Measurements from ENCODE around the gene CENPP.
"Not testable (repeated sequence)": the region's sequence is repeated elsewhere in the genome, so short reads cannot be mapped to it uniquely, and the experiment has no call there.

CENPP gene

DNA sequence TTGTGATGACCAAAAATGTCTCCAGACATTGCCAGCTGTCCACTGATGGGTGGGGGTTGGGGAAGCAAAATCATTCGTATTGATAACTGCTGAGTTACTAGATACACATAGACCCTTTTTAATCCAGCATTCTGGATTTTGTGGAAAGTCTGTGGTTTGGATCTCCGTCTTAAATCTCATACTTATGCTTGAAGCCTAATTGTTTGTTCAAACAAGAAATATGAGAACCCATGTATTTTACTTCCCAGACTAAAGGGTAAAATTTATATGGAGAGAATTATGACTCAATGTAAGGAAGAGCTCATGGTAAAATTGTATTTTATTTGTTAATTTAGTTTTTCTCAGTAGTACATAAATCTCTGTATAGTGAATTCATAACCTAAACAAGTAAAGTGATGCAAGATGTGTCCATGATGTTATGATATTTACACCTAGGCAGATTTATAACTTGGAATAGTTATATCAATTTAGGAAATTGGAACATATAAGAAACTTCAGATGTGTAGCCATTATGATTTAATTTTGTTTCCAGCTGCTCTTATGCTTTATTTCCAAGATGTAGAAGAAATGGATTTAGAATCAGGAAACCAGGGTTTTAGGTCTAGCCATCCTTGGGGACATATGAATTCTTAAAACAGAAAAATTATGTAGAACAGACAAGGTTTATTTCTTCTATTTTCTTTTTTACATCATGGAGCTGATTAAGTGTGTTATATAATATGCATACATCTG, 83.2 kb downstream of the CENPP start:
- Histone ChIP-seq H3K27me3 (ENCODE audit: control insufficient read depth, insufficient read depth, low read length) (no peaks in the 10 kb centered on the region), H3K4me1 (ENCODE audit: control insufficient read depth, insufficient read depth, low read length) (no peaks in the 10 kb centered on the region), H3K9ac (ENCODE audit: low read depth, low read length) (no peak overlapping the region), H3K9me3 (ENCODE audit: control insufficient read depth, insufficient read depth, low read length) (no peaks in the 10 kb centered on the region), H3K36me3 (ENCODE audit: control insufficient read depth, insufficient read depth, low read length) (no peaks in the 10 kb centered on the region), H3K4me3 (ENCODE audit: low read depth, low read length) (no peak overlapping the region)

DNA sequence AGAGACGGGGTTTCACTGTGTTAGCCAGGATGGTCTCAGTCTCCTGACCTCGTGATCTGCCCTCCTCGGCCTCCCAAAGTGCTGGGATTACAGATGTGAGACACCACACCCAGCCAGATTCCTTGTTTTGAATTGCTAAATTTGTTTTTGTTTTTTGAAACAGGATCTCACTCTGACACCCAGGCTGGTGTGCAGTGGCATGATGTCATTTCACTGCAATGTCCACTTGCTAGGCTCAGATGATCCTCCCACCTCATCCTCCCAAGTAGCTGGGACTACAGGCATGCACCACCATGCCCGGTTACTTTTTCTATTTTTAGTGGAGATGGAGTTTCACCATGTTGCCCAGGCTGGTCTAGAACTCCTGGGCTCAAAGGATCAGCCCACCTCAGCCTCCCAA, 85.4 kb downstream of the CENPP start:
- H3K4me3 ChIP-seq (ENCODE audit: low read depth, low read length); H3K9me3 ChIP-seq (ENCODE audit: control insufficient read depth, insufficient read depth, low read length); H3K9ac ChIP-seq (ENCODE audit: low read depth, low read length); H3K27me3 ChIP-seq (ENCODE audit: control insufficient read depth, insufficient read depth, low read length); H3K36me3 ChIP-seq (ENCODE audit: control insufficient read depth, insufficient read depth, low read length); H3K4me1 ChIP-seq (ENCODE audit: control insufficient read depth, insufficient read depth, low read length): not testable (repeated sequence)

DNA sequence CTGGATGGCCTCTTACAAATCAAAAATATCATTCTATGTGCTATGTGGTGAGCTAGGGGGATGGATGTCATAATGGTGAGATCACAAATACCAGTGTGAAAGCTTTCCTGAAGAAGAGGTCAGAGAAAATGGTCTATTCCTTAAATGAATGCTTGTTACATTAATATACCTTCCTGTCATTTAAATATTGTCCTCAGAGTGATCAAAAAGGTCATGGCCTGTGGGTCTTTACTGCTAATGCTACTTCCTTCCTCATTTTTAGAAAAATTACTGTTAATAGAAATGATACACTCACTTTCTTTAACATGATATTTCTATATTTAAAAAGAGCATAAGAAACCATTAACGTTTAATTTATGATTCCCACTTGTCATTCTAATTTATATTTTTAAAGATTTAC, 88.8 kb downstream of the CENPP start:
- H3K4me1 ChIP-seq (ENCODE audit: control insufficient read depth, insufficient read depth, low read length): no peaks in the 10 kb centered on the region
- no peaks in the 10 kb centered on the region for H3K27me3 ChIP-seq (ENCODE audit: control insufficient read depth, insufficient read depth, low read length)
- no peaks in the 10 kb centered on the region for H3K36me3 ChIP-seq (ENCODE audit: control insufficient read depth, insufficient read depth, low read length)
- H3K9ac ChIP-seq (ENCODE audit: low read depth, low read length): no peak overlapping the region
- no peaks in the 10 kb centered on the region for H3K9me3 ChIP-seq (ENCODE audit: control insufficient read depth, insufficient read depth, low read length)
- H3K4me3 ChIP-seq (ENCODE audit: low read depth, low read length): no peak overlapping the region

DNA sequence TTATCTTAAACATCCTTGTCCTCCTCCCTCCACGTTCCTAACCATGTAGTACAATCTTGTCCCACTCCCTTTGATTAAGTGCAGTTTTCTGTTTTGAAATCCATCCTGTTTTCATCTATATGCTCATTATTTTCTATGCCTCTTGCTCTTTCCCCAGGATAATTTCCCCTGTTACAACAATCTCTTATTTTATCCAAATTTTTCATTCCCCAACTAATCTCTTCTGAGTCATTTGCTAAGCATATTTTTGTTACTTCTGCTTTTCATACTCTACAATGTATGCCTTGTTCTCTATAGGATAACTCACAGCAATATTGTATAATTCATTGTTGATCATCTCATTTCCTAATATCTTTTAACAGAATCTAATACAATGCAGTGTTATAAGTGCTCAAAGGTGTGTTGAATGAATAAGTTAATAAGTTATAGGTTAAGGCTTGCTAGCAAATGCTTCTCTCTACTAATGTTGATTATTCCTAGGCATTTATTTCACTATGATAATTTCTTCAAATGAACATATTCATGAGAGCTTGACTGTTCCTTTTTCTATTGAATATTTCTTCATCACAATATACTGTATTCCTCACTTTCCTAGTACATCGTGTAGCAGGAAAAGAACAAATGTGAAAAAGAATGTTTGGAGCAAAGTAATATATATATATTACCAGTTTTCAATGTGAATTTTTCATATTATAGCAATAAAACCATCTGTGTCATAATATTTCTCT, 97.0 kb downstream of the CENPP start:
- no peak overlapping the region for H3K9ac ChIP-seq (ENCODE audit: low read depth, low read length)
- H3K36me3 ChIP-seq (ENCODE audit: control insufficient read depth, insufficient read depth, low read length): no peaks in the 10 kb centered on the region
- H3K4me1 ChIP-seq (ENCODE audit: control insufficient read depth, insufficient read depth, low read length): no peaks in the 10 kb centered on the region
- no peaks in the 10 kb centered on the region for H3K27me3 ChIP-seq (ENCODE audit: control insufficient read depth, insufficient read depth, low read length)
- no peaks in the 10 kb centered on the region for H3K9me3 ChIP-seq (ENCODE audit: control insufficient read depth, insufficient read depth, low read length)
- H3K4me3 ChIP-seq (ENCODE audit: low read depth, low read length): no peak overlapping the region

DNA sequence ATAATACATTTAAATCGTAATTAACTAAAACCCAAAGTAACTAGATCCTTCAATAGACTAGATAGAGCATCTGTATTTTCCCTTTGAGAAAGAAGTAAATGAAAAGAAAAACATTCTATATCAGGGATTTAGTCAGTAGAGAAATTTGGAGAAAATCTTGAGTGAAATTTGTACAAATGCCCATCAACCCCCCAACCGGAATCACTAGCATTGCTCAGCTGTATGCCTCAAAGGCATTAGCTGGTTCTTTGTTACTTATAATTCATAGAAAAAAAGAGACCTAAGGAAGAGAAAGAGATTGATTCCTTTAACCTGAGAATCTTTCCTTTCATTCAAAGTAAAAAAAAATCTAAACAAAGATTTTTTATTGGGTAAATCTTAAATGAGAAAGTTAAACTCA, 97.9 kb downstream of the CENPP start:
- H3K9me3 ChIP-seq (ENCODE audit: control insufficient read depth, insufficient read depth, low read length): no peaks in the 10 kb centered on the region
- no peak overlapping the region for H3K4me3 ChIP-seq (ENCODE audit: low read depth, low read length)
- no peaks in the 10 kb centered on the region for H3K36me3 ChIP-seq (ENCODE audit: control insufficient read depth, insufficient read depth, low read length)
- H3K9ac ChIP-seq (ENCODE audit: low read depth, low read length): no peak overlapping the region
- H3K4me1 ChIP-seq (ENCODE audit: control insufficient read depth, insufficient read depth, low read length): no peaks in the 10 kb centered on the region
- H3K27me3 ChIP-seq (ENCODE audit: control insufficient read depth, insufficient read depth, low read length): no peaks in the 10 kb centered on the region

DNA sequence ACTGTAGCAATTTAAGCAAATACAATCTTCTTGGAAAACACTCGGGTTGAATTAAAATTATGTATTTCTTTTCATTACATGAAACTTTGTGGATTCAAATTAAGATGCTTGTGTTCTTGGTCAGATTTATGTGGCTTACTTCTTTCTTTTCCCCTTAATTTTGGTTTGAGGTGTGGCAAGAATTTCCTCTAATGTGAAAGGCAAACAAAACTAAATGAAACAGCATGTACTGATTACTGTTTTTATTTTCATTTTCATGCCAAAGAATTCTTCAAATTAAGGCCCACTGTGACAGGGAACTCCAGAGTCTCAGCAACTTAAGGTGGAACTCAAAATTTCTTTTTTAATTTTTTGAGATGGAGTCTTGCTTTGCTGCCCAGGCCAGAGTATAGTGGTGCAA, 98.6 kb downstream of the CENPP start, which contains the start of gene OMD:
OMD (minus strand) TSS at position 132 of the 400 bp plus-strand sequence. CDS start 6,913 bp downstream, outside the sequence.
- no peak within 1 kb of the TSS for H3K9ac ChIP-seq (ENCODE audit: low read depth, low read length)
- no peaks in the 10 kb centered on the region for H3K27me3 ChIP-seq (ENCODE audit: control insufficient read depth, insufficient read depth, low read length)
- no peaks in the 10 kb centered on the region for H3K9me3 ChIP-seq (ENCODE audit: control insufficient read depth, insufficient read depth, low read length)
- H3K4me1 ChIP-seq (ENCODE audit: control insufficient read depth, insufficient read depth, low read length): no peaks in the 10 kb centered on the region
- no peak within 1 kb of the TSS for H3K4me3 ChIP-seq (ENCODE audit: low read depth, low read length)
- H3K36me3 ChIP-seq (ENCODE audit: control insufficient read depth, insufficient read depth, low read length): no peaks in the 10 kb centered on the region

DNA sequence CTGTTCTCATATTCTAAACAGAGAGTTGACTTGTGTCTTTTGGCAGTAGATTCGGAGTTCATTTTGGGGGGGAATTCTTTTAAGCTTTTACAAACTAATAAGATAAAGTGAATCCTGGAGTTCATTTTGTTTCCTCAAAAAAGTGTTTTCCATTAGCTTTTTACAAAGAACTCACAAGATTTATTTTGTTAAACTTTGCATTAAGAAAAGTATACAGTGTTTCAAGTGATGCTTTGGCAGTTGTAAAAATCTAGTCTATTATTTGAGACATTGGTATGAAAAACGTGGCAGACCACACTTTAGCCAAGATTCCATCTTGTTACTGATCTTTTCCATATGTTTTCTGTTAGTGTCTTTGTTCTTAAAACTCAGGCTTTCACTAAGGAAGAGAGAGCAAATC, 99.7 kb downstream of the CENPP start:
- H3K4me1 ChIP-seq (ENCODE audit: control insufficient read depth, insufficient read depth, low read length): no peaks in the 10 kb centered on the region
- no peaks in the 10 kb centered on the region for H3K27me3 ChIP-seq (ENCODE audit: control insufficient read depth, insufficient read depth, low read length)
- H3K9ac ChIP-seq (ENCODE audit: low read depth, low read length): no peak overlapping the region
- H3K4me3 ChIP-seq (ENCODE audit: low read depth, low read length): no peak overlapping the region
- no peaks in the 10 kb centered on the region for H3K9me3 ChIP-seq (ENCODE audit: control insufficient read depth, insufficient read depth, low read length)
- no peaks in the 10 kb centered on the region for H3K36me3 ChIP-seq (ENCODE audit: control insufficient read depth, insufficient read depth, low read length)

DNA sequence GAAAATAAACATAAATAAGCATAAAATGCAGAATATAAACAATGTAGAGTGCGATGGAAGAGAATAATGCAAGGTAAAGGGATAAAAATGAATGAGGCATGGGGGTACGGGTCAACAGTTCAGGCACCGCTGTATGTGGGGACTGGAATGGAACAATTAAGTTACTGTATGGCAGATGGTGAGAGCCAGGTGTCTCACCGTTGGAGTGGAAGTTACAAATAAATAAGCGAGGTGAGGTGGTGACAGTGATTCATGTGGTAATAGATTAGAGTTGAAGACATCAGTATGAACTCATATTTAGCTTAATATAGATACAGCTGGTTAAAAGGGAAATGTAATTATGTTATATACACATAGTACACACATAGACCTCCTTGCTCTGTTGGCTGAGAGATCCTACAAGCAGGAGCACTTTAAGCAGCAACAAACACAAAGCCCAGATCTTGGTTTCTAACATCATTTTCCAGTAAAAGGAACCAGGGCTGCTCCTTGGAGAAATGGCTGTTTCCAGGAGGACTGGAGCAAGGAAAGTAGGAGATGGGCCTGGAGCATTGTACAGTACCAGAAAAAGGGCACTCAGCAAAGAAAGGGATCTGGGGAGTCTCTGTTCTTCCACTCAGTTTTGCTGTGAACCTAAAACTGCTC, 100.9 kb downstream of the CENPP start:
- Histone ChIP-seq H3K9me3 (ENCODE audit: control insufficient read depth, insufficient read depth, low read length) (no peaks in the 10 kb centered on the region), H3K36me3 (ENCODE audit: control insufficient read depth, insufficient read depth, low read length) (no peaks in the 10 kb centered on the region), H3K4me3 (ENCODE audit: low read depth, low read length) (no peak overlapping the region), H3K27me3 (ENCODE audit: control insufficient read depth, insufficient read depth, low read length) (no peaks in the 10 kb centered on the region), H3K4me1 (ENCODE audit: control insufficient read depth, insufficient read depth, low read length) (no peaks in the 10 kb centered on the region), H3K9ac (ENCODE audit: low read depth, low read length) (no peak overlapping the region)

DNA sequence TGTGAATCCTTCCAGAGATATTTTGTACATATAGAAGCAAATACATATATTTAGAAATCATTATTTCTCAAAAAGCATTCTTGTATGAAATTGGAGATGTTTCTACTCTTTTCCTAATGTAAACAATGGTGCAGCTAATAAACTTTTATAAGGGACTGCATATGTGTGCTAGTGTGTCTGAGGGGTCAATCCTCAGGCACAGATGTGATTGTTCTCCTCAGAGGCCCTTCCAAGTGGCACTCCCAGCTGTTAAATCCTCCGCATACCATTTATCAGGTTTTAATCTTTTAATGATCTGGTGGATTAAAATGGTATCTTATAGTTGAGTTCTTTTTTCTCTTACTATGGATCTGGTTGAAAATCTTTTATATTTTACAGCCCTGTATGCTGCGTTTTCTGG, 104.1 kb downstream of the CENPP start:
- H3K27me3 ChIP-seq (ENCODE audit: control insufficient read depth, insufficient read depth, low read length): no peaks in the 10 kb centered on the region
- H3K4me3 ChIP-seq (ENCODE audit: low read depth, low read length): no peak overlapping the region
- H3K4me1 ChIP-seq (ENCODE audit: control insufficient read depth, insufficient read depth, low read length): no peaks in the 10 kb centered on the region
- H3K9ac ChIP-seq (ENCODE audit: low read depth, low read length): no peak overlapping the region
- no peaks in the 10 kb centered on the region for H3K36me3 ChIP-seq (ENCODE audit: control insufficient read depth, insufficient read depth, low read length)
- H3K9me3 ChIP-seq (ENCODE audit: control insufficient read depth, insufficient read depth, low read length): no peaks in the 10 kb centered on the region

DNA sequence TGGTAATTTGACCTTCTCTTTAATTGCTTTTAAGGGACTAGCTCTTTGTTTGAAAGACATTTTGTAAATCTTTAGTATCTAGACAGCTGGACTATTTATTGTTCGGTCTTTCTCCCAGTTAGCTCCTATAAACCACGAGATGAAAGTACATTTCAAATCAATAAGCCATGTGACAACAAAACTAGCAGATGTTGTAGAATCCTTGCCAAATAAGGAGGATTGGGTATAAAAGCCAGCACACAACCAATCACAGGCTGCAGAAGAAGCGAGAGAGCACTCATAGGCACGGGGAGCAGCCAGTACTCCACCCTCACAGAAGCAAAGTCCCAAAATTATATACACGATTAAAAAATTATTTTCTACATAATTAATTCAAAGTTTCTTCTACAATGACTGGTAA, 106.6 kb downstream of the CENPP start:
- H3K27me3 ChIP-seq (ENCODE audit: control insufficient read depth, insufficient read depth, low read length): no peaks in the 10 kb centered on the region
- H3K9me3 ChIP-seq (ENCODE audit: control insufficient read depth, insufficient read depth, low read length): no peaks in the 10 kb centered on the region
- no peaks in the 10 kb centered on the region for H3K4me1 ChIP-seq (ENCODE audit: control insufficient read depth, insufficient read depth, low read length)
- H3K36me3 ChIP-seq (ENCODE audit: control insufficient read depth, insufficient read depth, low read length): no peaks in the 10 kb centered on the region
- no peak overlapping the region for H3K9ac ChIP-seq (ENCODE audit: low read depth, low read length)
- H3K4me3 ChIP-seq (ENCODE audit: low read depth, low read length): no peak overlapping the region

DNA sequence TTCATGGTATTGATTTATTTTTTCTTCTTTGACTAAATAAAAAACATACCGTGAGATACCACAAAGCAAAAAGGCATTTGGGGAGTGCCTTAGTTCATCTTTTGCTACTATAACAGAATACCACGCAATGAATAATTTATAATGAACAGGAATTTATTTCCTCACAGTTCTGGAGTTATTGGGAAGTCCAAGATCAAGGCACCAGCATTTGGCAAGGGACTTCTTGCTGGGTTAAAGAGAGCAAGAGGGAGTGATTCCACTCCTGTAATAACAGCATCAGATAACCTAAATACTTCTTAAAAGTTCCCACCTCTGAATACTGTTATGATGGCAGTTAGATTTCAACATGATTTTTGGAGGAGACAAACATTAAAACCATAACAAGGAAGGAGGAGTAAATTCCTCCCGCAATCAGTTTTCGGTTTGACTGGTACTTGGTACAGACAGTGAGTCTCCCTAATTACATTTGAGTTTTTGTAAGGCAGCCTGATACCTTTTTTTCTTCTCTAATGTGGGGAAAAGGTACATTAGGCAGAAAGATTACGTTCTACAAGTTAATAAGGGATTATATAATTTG, 107.3 kb downstream of the CENPP start:
- no peak overlapping the region for H3K4me3 ChIP-seq (ENCODE audit: low read depth, low read length)
- no peak overlapping the region for H3K9ac ChIP-seq (ENCODE audit: low read depth, low read length)
- no peaks in the 10 kb centered on the region for H3K4me1 ChIP-seq (ENCODE audit: control insufficient read depth, insufficient read depth, low read length)
- no peaks in the 10 kb centered on the region for H3K9me3 ChIP-seq (ENCODE audit: control insufficient read depth, insufficient read depth, low read length)
- no peaks in the 10 kb centered on the region for H3K36me3 ChIP-seq (ENCODE audit: control insufficient read depth, insufficient read depth, low read length)
- no peaks in the 10 kb centered on the region for H3K27me3 ChIP-seq (ENCODE audit: control insufficient read depth, insufficient read depth, low read length)

All from iPS-15b (cell line).